ENCODE results near the gene SUPT6H.

DNA sequence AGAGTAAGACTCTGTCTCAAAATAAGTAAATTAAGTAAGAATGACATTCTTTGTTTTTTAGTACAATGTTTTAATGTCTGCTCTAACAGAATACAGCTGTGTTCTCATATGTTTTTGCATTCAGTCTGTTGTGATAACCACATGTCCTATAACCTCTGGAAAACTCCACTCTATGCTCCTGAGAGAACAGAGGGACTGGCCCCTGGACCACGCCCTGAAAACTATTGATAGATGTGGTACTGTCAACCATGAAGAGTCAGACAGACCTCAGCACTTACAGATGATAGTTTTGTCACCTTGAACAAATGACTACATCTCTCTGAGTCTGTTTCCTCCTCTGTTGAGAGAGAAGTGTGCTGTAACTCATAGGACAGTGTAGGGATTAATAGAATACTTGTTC is 7.9 kb downstream of the SUPT6H start:
- TF ChIP-seq POLR2A (IDR thresholded peaks at IDR 0.05) (no peak), CTCF (IDR thresholded peaks at IDR 0.05) (no peak)

All from testis (tissue), 2 donors.